Epithelial cell of alveolus of lung (primary cell): Measurements from ENCODE around the gene STUB1. TPM values are rescaled to one million over a fixed set of nuclear protein-coding genes. Genes with fewer than 3 reads are reported as not detected.

Experiments used
- total RNA-seq: library from RNA; depleted of rRNA; stranded (reverse); fragments of >200 nt; gene quantifications from 2 replicates; pipeline ENCODE4 v1.2.1, GENCODE V29; 2015

Gene STUB1
- 93.3 and 150 TPM in 2 replicates for total RNA-seq

DNA sequence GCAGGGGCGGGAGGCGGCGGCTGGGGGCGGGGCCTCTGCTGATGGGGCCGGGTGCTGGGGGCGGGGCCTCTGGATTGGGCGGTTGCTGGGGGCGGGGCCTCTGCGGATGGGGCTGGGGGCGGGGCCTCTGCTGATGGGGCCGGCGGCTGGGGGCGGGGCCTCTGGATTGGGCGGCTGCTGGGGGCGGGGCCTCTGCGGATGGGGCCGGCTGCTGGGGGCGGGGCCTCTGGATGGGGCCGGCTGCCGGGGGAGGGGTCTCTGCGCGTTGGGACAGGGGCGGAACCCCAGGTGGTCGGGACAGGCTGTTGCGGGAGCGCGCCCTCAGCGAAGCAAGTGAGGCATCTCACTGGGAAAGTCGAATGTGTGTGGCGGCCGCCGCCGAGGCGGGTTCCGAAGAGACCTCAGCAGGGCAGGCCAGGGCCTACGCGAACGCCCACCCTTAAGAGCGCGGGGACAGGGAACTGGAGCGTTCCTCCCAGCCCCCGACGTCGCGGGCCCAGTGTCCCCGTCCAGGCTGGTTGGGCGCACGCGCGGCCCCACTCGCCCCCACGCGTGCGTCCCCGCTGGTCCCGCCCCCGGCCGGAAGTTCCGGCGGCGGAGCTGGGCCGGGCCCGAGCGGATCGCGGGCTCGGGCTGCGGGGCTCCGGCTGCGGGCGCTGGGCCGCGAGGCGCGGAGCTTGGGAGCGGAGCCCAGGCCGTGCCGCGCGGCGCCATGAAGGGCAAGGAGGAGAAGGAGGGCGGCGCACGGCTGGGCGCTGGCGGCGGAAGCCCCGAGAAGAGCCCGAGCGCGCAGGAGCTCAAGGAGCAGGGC is at the start of gene STUB1:
STUB1 (plus strand) TSS at position 597 of the 811 bp plus-strand sequence; CDS start at position 713, 116 bp downstream.

DNA sequence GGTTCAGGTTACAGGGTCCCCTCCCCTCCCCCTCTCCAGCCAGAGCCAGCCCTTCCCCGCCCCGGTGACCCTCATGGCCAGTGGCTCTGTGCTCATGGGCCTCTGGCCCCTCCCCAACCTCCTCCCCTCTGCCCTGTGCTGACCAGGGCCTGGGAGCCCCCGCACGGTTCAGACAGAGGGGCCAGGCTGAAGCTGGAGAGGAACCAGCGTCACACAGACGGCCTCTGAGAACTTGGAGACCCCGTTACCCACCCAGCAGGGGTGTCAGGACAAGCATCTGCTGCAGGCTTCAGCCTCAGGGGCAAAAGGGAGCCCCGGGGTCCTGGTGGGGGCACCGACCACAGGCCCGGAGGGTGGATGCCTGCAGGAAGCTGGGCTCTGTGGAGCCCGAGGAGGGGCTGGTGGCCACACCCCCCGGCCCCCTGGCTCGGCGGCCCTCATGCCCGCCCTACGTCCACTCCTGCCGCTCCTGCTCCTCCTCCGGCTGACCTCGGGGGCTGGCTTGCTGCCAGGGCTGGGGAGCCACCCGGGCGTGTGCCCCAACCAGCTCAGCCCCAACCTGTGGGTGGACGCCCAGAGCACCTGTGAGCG is 49.3 kb upstream of the STUB1 start, which contains the start of gene WFIKKN1:
WFIKKN1 (plus strand) TSS at position 171 of the 591 bp plus-strand sequence; CDS start at position 440, 269 bp downstream.

DNA sequence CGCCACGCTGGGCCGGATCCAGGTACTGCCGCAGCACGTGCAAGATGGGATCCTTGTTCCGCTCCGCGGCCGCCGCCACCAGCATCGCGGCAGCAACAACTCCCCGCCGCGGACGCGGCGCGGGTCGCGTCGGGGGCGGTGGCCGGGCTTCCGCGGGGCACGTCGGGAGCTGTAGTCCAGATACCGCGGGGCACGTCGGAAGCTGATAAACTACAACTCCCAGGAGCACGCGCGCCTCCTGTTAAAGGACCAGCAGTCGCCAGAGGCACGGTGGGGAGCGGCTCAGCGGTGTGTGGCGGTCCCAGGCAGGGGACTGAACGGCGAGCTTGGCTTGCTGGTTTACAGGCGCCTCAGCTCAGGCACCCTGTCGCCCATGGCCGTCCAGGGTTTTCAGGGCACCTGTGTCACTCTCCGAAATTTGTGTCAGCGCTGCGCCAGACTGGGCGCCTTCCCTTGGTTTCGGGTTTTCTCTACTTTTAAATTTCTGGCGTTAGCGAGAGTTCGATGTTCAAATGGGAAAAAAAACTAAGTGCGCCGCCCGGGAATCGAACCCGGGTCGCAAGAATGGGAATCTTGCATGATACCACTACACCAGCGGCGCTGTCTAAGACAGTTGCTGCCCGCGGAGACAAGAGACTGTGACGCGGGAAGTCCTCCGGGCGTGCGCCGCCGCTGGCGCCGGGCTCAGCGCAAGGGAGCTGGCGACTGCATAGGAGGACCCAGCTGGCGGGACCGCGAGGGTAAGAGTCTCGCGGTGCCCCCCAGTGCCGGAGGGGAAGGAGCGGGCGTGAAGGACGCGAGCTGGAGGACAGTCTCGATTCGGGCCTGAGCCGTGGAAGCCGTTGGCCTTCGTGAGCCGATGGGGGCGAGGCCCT is 43.8 kb upstream of the STUB1 start, which contains the start of gene METTL26:
METTL26 (minus strand) TSS at position 100 of the 875 bp plus-strand sequence; CDS start at position 85, 15 bp downstream.

DNA sequence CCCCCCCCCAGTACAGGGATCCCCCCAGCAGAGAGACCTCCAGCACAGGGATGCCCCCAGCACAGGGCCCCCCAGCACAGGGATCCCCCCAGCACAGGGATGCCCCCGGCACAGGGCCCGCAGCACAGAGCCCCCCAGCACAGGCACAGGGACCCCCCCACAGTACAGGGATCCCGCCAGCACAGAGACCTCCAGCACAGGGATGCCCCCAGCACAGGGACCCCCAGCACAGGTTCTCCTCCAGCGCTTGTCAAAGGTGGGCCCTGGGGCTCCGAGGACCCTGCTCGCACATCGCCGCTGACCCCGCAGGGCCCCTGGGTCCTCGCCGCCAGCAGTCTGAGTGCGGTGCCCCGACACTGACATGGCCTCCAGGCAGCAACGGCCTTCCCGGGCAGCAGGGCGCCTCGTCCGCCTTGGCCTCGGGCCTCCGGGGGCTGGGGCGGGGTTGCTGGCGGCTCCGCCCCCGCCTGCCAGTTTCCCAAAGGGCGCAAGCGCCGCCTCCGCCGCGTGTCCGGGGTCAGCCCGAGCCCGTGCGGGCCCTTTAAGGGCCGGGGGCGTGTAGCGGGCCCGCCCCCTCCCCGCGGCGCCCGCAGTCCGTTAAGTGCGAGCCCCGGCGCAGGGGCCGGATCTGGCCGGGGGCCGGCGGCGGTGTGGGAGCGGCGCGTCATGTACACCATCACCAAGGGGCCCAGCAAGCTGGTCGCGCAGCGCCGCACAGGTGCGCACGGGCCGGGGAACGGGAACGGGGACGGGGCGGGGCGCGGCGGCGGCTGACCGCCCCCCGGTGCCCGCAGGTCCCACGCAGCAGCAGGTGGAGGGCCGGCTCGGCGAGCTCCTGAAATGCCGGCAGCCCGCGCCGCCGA is 38.7 kb upstream of the STUB1 start, which contains the start of gene MCRIP2:
MCRIP2 (plus strand) TSS at position 503 of the 863 bp plus-strand sequence; CDS start at position 667, 164 bp downstream.

DNA sequence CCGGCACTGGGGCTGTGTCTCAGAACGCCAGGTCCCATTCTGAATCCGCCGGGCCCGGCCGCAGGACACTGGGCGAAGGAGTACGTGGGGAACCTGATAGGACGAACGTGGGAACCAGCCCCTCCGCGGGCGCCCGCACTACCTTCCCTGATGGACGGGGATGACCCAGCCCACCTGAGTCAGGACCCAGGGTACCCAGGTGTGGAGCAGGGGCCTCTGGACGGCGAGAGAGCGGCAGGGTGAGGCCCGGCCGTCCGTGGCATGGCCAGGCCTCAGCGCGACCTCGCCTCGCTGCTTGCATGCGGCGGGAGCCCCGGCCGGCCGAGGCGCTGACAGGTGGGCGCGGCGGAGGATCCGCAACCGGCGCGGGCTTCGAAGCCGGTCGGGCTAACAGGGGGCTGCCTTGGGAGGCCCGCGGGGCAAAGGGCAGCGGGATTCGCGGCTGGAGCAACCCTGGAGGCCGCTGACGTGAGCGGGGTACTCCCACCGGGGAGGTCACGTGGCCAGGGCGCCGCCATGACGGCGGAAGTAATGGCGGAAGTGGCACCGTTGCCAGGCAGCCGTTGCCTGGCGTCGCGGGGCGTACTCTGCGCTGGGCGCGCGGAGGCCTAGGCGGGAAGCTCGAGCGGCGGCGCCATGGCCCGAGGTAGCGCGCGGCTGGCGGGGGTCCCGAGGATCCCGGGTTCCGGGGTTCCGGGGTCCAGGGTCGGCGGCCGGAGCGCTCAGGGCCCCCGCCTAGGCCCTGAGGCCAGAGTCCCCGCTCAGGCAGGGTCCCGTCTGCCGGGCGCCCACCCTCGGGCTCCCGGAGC is 31.2 kb upstream of the STUB1 start, which contains the start of gene WDR90:
WDR90 (plus strand) TSS at position 585 of the 809 bp plus-strand sequence; CDS start at position 637, 52 bp downstream.

DNA sequence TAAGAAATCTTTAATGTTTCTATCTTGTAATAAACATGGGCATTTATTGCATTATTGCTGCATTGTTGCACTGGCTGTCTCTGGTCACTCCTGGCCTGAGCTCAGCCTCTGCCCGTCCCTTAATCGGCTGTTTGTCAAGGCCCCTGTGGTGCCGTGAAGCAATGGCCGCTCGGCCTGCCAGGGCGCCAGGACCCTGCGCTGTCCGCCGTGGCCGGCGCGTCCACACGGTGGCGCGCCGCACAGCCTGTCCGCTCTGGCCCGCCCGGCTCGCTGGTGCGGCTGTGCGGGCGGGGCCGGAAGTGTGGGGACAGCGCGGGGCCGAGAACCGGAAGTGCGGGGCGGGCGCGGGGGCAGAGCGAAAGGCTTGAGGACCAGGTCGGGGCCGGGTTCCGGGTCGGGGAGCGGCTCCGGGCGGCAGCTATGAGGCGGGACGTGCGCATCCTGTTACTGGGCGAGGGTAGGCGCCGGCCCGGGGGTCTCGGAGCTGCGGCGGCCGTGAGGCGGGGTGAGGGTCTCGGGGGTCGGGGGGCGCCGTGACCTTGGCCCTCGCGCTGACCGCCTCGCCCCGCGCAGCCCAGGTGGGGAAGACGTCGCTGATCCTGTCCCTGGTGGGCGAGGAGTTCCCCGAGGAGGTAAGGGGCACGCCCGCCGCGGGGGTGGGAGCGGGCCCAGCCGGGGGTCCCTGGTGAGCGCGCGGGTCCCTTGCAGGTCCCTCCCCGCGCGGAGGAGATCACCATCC is 12.3 kb upstream of the STUB1 start, which contains the start of gene RHOT2:
RHOT2 (plus strand) TSS at position 353 of the 739 bp plus-strand sequence; CDS start at position 421, 68 bp downstream.

DNA sequence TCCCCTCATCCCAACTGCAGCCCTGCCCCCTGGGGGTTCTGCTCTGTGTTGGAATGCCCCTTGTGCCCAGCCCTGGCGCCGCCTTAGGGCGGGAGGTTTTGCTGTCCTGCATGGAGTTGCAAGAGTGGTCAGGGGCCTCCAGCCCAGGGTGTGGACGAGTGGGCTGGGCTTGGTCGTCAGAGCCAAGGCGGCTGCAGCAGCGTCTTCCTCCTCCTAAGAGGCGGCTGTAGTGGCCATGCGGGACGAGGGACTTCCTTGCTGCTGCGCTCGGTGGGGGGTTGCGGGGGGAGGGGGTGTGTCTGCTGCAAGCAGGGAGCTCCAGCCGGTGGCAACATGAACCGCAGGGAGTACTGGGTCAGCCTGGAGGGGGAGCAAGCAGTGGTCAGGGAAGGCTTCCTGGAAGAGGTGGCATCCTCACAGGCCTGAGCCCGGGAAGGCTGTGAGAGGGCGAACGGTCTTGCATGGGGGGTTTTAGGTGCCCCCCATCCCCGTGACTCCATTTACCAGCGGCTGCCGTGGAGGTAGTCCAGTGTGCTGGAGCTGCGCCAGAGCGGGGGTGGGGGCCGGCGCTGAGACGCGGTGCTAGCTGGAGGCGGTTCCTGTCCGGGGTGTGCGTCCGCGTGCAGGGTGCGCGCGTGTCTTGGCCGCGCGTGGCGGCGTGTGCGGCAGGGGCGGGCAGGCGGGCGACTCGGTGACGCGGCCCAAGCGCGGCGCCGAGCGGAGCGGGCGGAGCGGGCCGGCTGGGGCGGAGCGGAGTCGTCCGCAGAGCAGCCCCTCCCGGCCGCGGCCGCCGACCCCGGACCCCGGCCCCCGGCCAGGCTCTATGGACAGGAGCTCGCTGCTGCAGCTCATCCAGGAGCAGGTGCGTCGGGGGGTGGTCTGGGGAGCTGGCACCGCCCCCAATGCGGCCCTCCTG is 5.0 kb upstream of the STUB1 start, which contains the start of gene RHBDL1:
RHBDL1 (plus strand) TSS at position 704 of the 916 bp plus-strand sequence; CDS start at position 824, 120 bp downstream.

DNA sequence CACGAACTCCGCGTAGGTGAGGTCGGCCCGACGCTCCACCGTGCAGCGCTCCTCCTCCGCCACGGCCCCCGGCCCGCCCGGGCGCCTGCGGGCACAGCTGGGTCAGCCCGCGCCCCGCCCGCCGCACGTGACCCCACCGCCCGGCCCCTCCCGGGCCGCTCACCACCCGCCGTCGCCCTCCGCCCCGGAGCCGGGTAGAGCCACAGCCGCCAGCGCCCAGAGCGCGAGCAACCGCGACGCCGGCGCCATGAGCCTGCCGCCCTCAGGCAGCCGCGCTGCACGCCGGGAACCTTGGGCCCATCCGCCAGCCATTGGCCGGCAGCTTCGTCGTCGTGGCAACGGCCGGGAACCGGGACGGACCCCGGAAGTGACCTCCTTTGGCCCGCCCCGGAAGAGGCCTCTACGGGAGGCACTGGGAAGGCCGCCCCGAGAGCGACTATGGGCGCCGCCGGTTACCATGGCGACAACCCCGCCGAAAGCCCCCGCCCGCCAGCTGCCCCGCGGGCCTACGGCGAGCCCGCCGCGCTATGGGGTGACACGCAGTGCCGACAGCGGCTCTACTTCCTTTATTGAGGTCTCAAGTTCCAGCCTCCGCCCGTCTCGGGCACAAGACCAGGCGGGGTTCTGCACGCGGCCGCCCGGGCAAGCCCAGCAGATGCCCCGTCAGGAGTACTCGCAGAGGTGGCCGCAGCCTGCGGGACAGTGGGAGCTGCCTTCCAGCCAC is 4.0 kb downstream of the STUB1 start, which contains the start of gene JMJD8:
JMJD8 (minus strand) TSS at position 264 of the 724 bp plus-strand sequence; CDS start at position 249, 15 bp downstream.

DNA sequence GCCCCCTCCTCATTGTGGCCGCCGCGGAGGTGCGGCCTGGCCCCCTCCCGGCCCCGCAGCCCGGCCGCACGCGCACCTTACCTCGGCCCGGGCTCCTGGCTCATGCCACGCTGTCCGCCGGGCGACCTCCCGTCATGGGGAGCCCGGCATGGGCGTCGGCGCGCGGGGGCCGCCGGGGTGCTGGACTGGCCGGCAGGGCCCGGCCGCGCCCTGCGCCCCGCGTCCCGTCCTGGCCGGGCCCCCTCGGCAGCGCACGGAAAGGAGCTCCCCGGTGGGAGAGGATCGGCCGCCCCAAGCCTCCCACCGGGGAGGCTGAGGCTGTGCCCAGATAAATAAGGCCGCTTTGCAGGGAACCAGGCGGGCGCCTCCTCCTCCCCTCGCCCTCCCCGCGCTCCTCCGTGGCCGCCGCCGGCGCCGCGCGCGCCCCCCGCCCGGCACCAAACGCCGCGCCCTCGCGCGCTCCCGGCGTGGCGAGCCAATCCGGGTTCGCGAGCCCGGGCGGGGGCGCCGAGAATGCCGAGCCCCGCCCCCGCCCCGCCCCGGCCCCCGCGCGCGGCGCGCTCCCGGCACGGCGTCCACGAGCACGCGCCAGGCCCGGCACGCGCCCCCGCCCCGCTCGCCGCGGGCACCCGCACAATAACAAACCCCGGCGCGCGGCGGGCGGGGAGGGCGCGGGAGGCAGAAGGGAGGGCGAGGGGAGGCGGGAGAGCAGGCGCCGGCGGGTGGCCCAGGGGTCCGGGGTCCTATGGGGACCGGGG is 25.4 kb downstream of the STUB1 start, which contains the start of gene FBXL16:
FBXL16 (minus strand) TSS at position 371 of the 758 bp plus-strand sequence. CDS start 8,396 bp downstream, outside the sequence.

DNA sequence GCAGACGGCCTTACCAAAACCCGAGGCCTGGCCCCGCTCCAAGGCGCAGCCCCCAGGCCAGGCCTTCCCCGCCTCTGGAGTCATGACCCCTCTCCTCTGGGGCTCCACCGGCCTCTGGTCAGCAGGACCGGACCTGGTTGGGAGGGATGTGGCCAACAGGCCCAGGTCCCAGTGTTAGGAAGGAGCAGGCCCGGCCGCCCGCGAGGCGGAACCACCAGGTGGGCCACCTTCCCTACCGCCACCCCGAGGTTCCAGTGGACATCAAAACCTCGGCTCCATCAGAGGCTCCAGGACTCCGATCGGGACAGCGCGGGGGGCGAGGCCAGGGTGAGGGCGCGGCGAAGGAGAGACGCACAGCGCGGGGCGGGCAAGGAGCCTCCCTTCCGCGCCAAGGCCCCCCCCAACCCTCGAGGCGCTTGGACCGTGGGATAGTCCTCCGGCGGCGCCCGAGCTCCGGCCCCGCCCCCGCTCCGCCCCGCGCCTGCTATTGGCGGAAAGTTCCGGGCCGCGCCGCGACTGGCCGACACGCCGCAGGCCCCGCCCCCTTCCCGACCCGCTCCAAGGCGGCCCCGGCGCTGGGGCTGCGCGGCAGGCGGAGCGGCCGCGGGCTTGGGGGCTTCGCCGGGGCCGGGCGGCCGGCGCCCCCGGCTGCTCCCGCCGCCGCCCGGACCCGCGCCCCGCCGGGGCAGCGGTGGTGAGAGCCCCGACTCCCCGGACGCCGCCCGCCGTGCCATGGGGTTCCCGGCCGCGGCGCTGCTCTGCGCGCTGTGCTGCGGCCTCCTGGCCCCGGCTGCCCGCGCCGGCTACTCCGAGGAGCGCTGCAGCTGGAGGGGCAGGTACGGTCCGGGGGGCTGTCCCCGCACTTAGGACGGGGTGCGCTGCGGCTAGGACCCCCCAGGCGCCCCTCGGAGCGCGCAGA is 34.6 kb downstream of the STUB1 start, which contains the start of gene METRN:
METRN (plus strand) TSS at position 561 of the 919 bp plus-strand sequence; CDS start at position 733, 172 bp downstream.

DNA sequence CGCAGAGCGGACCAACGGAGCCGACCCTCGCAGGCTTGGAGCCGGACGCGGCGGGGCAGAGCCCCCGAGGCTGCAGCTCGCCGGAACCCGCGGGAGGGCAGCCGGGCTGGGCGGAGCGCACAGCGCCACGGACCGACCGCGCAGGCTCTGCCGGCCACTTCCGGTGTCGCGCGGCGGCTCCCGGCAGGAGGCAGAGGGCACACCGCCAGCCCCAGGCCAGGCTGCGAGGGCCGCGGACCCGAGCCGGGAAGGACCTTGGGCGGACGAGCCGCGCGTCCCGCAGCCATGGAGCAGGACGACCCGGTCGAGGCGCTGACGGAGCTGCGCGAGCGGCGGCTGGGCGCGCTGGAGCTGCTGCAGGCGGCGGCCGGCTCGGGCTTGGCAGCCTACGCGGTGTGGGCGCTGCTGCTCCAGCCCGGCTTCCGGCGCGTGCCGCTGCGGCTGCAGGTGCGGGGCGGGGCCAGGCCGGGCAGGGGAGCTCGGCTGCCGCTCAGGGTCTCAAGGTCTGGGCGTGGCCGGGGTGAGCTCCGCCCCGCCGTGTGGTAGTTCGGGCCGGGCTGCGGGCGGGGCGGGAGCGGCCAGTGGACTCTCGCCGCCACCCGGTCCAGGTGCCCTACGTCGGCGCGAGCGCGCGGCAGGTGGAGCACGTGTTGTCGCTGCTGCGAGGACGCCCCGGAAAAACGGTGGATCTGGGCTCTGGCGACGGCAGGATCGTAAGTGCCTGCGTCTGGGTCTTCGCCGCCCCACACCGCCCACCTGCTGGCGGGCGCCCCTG is 41.0 kb downstream of the STUB1 start, which contains the start of gene ANTKMT:
ANTKMT (plus strand) TSS at position 157 of the 775 bp plus-strand sequence; CDS start at position 286, 129 bp downstream.

DNA sequence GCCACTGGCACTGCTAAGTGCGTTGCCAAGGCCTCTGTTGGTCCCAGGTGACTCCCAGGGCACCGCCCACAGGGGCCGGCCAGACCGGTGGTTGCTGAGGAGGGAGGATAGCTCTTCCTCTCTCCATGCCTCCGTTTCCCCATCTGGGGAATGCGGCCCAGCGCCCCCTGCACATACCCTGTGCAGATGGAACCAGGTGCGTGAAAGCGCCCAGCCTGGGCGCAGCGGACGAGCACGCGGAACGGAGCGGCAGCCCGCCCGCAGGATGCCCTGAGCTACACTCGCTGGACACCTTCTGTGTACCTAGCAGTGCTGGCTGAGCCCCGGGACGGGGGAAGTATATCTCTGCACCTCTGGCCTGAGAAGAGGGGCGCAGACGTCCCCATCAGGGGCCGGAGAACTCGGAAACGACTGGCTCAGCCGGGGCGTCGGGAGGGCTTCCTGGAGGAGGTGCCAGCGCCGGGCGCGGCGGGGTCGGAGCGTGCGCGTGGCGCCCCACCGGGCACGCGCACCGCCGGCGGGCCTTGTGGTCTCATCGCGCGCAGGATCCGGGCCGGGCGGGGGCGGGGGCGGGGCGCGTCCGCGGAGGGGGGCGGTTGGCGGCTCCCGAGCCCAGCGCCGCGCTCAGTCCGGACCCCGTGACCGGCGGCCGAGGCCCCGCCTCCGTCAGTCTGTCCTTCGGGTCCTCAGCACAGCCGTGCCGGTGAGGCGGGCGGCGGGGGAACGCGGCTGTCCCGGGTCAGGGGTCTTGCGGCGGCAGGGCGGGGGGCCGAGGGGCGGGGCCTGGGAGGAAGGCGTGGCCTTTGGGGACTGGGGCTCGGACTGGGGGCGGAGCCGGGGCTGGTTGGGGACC is 46.5 kb downstream of the STUB1 start, which contains the start of the genes CCDC78 and HAGHL:
CCDC78 (minus strand) TSS at position 6 of the 853 bp plus-strand sequence. CDS start 76 bp downstream, outside the sequence.
HAGHL (plus strand) TSS at position 669 of the 853 bp plus-strand sequence. CDS start 404 bp downstream, outside the sequence.

